HG03469 (cell line): Measurements from ENCODE around the gene RCSD1.
"Not testable (repeated sequence)": the region's sequence is repeated elsewhere in the genome, so short reads cannot be mapped to it uniquely, and the experiment has no call there.

Experiments
- ATAC-seq: cut with Tn5 transposase; IDR thresholded peaks from one replicate; pipeline ENCODE4 v1.9.1; 2021; ENCODE audit warnings: mild to moderate bottlenecking, moderate library complexity, moderate number of reproducible peaks; ENCODE audit not compliant: unreplicated experiment

Gene RCSD1

GRCh38 chr1:167734841-167735240 is 104.8 kb downstream of the RCSD1 start:
- no peak for ATAC-seq

DNA sequence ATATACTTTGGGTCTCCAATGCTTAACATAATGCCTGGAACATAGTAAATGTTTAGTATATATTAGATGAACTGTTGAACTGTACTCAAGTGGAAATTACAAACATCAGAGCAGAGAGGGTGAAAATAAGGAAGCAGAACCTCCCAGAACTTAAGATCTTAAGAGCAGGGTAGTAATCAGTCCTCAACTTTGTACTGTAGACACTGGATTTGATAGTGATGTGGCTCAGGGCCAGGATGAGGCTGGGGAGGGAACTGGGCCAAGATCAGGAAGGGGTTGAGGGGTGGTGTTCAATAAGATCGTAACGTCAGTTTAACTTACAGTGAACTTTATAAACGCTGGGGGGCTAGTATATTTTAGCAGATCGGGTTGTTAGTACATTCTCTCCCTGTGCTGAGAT is 107.1 kb downstream of the RCSD1 start:
- ATAC-seq = no peak

GRCh38 chr1:167738158-167738557 is 108.1 kb downstream of the RCSD1 start:
- no peak for ATAC-seq

DNA sequence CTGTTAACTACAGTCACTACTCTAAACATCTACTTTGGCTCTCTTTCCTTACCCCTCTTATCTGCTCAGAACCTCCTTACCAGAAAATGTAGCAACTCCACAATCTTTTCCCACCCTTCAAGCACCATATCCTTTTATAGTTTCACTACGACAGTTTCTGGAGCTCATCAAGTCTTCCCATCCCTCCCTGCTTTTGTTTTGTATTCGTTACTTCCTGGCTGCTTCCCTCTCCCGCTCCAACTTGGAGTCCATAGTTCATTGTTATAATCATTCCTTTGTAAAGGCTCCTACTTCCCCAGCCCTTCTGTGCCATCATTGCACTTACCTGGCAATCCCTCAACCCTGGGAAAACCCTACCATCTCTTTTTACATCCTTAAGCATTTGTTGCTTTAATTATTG is 109.7 kb downstream of the RCSD1 start:
- ATAC-seq = no peak

GRCh38 chr1:167741103-167741502 is 111.1 kb downstream of the RCSD1 start:
- not testable (repeated sequence) for ATAC-seq

DNA sequence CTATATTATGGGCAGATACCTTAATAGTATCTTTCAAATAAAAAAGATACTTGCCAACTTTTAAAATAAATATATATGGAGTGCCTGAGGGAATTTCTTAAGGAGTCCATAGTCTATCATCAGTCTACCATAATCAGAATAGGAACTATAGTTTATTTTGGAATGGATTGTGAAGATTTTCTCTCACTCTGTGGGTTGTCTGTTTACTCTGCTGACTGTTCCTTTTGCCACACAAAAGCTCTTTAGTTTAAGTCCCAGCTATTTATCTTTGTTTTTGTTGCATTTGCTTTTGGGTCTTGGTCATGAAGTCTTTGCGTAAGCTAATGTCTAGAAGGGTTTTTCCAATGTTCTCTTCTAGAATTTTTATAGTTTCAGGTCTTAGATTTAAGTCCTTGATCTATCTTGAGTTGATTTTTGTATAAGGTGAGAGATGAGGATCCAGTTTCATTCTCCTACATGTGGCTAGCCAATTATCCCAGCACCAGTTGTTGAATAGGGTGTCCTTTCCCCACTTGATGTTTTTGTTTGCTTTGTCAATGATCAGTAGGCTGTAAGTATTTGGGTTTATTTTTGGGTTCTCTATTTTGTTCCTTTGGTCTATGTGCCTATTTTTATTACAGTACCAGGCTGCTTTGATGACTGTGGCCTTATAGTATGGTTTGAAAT is 112.5 kb downstream of the RCSD1 start:
- not testable (repeated sequence) for ATAC-seq

GRCh38 chr1:167744901-167745300 is 114.9 kb downstream of the RCSD1 start:
- ATAC-seq = no peak

DNA sequence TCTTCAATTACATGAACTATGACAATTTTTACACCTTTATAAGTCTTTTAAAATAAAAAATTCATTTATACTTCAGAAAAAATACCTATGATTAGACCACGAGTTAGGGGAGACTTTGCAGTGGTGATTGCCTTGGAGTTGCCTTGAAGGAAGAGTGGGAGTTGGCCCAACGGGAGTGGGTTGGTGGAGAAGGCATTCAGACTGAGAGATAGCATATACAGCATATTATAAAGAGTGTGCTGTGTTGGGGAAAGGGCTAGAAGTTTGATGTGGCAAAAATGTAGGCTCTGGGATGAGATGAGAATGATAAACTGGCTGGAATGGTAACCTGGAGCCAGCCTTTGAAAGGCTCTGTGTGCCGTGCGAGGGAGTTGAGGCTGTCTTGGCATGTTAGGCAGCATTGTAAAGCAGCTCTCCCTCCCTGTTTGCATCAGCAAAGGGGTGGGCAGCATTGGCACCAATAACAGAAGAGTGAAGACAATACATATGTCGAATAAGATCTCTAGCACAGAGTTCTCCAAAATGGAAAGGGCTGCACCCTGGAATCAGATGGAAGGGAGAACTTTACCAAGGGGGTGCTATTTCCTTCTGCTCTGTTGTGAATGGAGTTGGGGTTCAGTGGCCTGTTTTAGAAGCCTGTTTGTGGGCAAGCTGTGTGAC is 116.1 kb downstream of the RCSD1 start:
- no peak for ATAC-seq

DNA sequence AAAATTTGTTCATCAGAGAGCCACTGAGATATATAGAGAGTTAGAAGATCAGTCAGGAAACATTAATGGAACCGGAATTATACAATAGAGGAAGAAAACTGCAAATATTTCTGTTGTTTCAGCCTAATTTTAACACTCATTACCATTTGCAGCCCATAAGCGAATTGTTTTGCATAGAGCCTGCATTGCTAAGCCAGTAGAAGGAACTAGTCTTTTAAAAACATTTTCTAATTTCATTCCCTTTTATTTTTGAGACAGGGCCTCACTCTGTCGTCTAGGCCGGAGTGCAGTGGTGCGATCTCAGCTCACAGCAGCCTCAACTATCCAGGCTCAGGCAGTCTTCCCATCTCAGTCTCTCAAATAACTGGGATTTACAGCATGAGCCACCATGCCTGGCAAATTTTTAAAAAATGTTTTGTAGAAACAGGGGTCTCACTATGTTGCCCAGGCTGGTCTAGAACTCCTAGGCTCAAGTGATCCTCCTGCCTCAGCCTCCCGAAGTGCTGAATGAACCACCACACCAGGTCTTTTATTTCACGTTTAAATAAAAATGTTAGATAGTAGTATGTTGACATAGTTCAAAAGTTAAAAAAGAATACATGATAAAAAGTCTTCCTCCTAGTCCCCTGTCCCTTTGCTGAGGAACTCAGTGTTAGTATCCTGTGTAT is 117.1 kb downstream of the RCSD1 start:
- no peak for ATAC-seq

GRCh38 chr1:167747988-167748387 is 118.0 kb downstream of the RCSD1 start:
- ATAC-seq = no peak

- no peak for ATAC-seq
Observed at GRCh38 chr1:167748906-167749305, 118.9 kb downstream of the RCSD1 start.

GRCh38 chr1:167749741-167750140 is 119.7 kb downstream of the RCSD1 start:
- no peak for ATAC-seq

DNA sequence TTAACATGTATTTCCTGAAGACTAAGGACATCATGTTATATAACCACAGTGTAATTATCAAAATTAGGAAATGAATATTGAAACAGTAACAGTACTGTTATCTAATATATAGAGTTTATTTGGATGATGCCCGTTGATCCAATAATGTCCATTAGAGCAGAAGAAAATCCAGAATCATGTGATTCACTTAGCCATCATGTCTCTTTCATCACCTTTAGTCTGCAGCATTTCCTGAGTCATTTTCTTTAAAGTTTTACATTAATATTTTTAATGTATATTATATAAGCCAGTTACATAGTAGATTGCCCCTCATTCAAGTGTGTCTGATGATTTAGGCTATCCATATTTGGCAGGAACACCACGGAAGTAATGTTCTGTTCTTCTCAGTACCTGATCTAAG is 120.6 kb downstream of the RCSD1 start:
- no peak for ATAC-seq

DNA sequence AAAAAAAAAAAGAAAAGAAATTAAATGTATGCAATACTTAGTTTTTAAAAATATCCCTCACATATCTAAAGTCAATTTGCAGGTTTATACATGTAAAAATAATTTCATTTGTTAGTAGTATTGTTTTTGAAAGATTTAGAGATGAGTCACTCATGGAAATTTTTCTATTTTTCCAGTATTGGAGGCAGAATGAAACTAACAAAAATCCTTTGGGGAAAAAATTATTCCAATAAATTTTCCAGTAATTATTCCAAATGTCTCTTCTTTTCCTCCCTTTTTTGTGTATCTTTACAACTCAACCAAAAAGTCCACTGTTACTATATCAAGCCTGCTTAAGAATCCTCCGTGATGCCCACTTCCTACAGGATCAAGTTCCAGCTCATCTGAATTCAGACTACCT is 121.6 kb downstream of the RCSD1 start:
- no peak for ATAC-seq

- no peak for ATAC-seq
Observed at GRCh38 chr1:167752219-167752985, 122.4 kb downstream of the RCSD1 start.

DNA sequence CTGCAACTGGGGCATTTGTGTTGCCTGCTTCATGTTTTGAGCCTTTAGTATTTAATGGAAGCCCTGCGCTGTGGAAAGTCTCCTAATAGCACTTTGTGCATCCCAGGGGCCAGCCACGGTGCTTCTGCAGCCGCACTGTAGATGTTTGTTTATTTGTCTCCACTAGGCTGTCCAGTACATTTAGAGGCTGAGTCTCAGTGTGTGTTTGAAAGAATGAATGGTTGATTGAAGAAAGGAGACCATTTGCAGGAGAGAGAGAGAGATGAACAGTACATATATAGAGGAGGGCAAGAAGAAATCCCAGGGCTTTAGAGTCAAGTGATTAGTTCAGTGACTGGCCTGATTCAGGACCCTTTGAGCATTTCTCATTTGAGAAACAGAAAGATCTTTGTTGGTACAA is 125.6 kb downstream of the RCSD1 start:
- no peak for ATAC-seq
